GM18517 (cell line): ENCODE results near the gene ATP6V1D.
"Not testable (repeated sequence)": the region's sequence is repeated elsewhere in the genome, so short reads cannot be mapped to it uniquely, and the experiment has no call there.

Experiments
- ATAC-seq: cut with Tn5 transposase; IDR thresholded peaks from one replicate; pipeline ENCODE4 v1.9.1; 2021; ENCODE audit warnings: mild to moderate bottlenecking, moderate library complexity; ENCODE audit not compliant: unreplicated experiment

The ATP6V1D gene

DNA sequence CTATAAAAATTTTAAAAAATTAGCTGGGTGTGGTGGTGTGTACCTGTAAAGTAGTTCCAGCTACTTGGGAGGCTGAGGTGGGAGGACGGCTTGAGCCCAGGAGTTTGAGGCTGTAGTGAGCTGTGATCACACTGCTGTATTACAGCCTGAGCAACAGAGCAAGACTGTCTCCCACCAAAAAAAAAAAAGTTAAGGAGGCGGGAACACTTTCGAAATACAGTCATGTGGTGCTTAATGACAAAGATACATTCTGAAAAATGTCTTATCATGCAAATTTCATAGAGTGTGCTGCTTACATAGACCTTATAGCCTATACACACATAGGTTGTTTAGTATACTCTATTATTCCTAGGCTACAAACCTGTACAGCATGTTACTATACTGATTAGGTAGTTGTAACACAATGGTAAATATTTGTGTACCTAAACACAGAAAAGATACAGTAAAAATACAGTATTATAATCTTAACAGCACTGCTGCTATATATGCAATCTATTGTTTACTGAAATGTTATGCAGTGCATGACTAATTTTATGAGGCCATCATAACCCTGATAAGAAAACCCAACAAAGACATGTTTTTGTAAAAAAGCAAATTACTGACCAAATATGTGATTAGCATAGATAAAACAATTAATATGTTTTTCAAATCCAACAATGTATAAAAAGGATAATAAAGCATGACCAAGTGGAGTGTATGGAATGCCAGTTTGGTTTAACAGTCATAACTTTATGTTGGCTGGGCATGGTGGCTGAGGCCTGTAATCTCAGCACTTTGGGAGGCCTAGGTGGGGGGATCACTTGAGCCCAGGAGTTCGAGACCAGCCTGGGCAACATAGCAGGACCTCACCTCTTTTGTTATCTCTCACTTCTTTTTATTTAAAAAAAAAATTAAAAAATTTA, 11.9 kb upstream of the ATP6V1D start:
- ATAC-seq, result no peak

GRCh38 chr14:67370830-67371229, 11.2 kb upstream of the ATP6V1D start:
- no peak for ATAC-seq

DNA sequence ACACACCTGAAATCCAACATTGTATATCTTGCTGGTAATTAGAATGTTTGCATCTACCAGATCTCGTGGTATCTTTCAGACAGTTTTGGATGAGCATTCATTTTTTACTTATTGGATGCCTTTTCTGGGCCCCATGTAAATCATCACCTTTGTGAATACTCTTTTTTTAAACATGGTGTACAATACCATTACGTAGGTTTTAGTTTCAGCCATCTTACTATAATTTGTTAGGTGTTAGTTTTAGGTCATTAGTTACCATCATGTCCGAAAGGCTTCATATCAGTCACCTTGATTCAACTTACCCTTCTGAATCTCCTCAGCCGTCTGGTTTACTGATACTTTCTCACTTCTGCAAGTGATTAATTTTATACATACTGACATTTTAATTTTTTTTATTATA, 5.9 kb upstream of the ATP6V1D start:
- ATAC-seq, result no peak

DNA sequence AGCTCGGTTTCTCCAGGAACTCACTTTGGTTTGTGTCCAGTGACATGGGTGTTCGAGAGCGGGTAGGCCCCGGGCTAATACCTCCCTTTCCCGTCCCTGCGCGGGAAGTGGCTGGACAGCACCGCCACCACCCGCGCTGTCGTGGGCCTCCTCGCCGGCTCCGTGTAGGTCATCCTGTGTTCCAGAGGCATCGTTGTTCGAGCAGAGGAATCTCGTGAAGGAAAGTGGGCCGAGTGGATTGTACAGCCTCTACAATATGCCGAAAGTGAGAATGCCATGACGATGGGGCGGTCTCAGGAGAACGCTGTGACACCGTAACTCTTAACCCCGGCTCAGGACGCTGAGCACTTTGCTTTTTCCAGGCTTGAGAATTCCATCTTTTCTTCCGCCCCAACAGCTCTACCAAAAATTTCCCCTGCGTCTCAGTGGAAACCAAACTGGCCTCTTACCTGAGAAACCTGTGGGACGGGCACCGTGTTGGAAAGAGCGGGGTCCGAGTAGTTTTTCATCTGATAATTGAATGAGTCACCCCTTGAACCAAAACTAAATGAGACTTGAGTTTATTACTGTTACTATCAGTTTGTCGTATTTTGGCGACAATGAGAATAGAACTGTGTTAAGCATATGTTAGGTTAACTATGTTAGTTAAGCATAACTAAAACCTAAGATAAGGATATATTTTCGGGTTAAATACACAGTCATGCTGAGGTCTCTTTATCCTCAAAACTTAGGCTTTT, 1.0 kb upstream of the ATP6V1D start:
- ATAC-seq, result peak; percentile 28

GRCh38 chr14:67358924-67359774, 455 bp downstream of the ATP6V1D start:
- no peak for ATAC-seq

DNA sequence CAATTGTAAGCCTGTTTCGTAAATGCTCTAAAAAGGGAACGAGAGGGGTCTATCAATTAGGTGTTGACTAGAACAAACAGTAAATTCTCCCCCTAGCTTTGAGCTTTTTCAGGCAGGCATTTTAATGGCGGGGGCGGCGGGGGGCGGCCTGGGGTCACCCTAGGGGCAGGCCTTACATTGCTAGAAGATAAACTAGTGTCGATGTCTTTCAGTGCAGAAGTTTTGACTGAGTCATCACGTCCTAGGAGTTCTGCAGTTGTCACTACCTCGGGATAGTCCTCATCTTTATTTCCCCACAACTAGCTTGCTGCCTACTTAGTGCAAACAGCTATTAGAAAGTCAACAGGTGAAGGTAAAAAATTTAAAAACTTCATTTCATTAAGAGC, 1.6 kb downstream of the ATP6V1D start:
- no peak for ATAC-seq

DNA sequence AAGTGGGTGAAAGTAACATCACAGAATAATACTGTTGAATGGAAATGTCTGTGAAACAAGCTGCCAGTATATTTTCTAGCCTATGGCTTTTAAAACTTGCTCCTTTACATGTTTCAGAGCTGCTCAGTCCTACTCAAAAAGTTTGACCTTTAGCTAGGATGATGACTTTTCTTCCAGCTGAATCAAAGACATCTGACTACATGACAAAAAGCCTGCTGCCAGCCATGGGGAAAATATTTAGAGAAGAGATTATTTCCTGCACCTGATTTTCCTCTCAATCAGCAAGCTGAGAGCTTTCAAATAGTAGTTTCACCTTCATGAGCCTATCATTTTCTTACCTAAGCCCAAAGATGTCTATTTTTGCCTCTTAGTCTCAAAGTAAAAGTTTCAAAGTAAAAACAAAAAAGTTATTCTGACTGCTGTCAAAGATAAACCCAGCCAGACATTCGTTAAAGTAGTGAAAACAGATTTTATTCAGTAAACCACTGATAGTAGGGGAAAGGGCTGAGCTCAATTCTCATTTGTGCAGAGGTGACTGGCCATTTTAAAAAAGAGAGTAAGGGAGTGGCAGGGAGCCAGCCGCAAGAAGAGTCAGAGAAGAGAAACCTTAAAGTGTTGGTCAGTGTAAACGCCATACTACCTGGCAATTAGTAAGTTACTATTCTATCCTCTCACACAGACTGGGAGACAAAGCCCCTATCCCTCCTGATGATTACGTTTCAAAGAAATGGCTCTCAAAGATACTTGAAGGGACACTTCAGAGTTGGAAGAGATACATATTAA, 2.2 kb downstream of the ATP6V1D start:
- ATAC-seq, result no peak

GRCh38 chr14:67352055-67352454, 7.5 kb downstream of the ATP6V1D start:
- ATAC-seq, result no peak

GRCh38 chr14:67345583-67345982, 14.0 kb downstream of the ATP6V1D start:
- ATAC-seq, result no peak

GRCh38 chr14:67343601-67344230, 15.9 kb downstream of the ATP6V1D start:
- no peak for ATAC-seq

DNA sequence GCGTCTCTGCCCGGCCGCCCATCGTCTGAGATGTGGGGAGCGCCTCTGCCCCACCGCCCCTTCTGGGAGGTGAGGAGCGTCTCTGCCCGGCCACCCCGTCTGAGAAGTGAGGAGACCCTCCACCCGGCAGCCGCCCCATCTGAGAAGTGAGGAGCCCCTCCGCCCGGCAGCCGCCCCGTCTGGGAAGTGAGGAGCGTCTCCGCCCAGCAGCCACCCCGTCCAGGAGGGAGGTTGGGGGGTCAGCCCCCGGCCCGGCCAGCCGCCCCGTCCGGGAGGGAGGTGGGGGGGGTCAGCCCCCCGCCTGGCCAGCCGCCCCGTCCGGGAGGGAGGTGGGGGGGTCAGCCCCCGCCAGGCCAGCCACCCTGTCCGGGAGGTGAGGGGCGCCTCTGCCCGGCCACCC, 18.4 kb downstream of the ATP6V1D start:
- ATAC-seq, result not testable (repeated sequence)

GRCh38 chr14:67335781-67336180, 23.8 kb downstream of the ATP6V1D start:
- ATAC-seq, result no peak

DNA sequence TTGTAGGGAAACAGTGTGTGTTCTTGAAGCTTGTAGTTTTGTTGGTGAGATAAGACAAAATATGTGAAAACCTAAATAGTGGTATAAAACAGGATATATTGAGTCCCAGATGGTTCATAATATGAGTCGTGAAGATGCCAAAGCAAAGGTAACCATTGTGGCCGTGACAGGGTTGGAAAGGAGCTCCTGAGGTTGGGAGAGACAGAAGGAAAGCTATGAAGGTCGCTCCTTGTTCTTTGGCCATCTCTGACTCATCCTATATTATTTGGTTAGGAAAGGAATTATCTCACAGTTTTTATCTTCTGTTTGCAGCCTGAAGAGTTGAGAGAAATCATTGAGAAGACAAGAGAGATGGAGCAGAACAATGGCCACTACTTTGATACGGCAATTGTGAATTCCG, 27.1 kb downstream of the ATP6V1D start:
- ATAC-seq, result no peak

DNA sequence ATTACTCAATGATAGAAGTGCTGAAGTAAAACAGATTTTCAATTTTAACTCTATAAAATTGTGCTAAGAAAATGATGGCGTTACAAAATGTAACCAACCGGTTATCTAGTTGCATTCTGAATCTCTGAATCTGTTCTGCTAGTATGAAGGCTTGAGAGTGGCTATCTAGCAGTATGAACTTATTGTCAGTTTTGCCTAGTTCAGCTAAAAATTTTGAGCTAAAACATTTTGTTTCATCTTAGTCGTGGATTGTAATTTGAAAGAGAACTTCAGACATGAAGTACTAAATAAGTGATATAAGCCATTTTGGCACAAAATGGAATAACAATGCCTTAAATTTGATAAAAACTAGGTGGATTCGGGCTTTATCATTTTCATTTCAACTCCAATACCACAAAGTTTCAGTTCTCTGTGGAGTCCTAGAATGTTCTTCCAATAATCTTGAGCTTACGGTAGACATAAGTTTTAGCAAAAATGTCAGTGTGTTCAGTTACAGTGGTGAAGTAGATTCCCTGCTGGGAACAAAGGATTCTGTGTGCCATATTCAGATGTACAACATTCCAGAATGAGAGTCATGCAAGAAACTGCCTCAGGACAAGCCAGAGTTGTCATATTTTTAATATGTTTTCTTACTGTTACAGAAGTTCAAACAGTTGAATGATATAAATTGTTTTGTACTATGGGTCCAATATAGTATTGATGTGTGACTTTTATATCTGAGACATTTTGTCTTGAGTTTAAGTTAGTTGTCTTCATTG, 28.1 kb downstream of the ATP6V1D start:
- ATAC-seq, result no peak

DNA sequence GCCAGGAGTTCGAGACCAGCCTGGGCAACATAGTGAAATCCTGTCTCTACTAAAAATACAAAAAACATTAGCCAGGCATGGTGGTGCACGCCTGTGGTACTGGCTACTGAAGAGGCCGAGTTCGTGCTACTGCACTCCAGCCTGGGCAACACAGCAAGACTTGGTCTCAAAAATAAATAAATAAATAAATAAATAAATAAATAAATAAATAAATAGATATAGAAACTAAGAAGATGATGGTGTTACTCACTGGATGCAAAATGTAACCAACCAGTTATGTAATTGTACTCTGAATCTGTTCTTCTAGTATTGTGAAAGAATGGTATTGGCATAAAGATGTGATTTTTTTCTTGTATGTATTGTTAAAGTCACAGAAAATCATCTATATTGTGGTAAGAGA, 29.9 kb downstream of the ATP6V1D start:
- ATAC-seq, result not testable (repeated sequence)

DNA sequence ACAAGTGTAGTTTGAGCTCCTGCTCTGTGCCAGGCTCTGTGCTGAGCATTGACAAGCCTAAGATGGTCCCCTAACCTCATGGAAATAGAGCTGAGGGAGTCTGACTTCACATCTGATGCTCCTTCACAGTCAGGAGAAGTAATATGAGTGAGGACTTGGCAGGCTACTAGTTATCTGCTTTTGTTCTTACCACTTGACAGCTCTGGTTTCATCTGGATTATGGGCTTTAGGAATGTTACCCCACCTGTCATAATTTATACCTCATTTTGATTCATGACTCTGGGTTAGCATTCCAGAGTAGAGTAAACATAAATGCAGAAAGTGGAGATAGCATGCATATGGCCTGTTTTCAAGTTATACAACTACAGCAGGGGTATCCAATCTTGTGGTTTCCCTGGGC, 40.5 kb downstream of the ATP6V1D start:
- no peak for ATAC-seq

DNA sequence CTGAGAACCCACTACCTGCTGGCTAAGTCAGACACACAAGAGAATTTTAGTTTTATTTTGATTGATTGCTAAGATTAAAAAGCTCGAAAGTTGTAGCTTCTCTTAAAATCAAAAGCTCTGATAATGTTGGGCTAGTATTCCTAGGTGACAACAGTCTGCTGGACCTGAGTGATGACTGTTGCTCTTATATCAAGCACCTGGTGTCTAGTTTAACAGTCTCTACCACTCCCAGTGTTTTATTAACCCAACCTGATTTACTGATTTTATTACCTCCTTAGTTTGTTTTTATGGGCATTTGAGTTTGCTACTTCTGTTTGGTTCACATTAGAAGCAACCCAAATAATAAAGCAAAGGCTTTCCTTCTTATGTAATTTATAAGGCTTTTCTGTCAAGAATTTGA, 41.8 kb downstream of the ATP6V1D start:
- ATAC-seq, result no peak

- ATAC-seq, result no peak
These were observed 46.5 kb downstream of the ATP6V1D start for GRCh38 chr14:67313153-67313552.

GRCh38 chr14:67311868-67312267, 47.7 kb downstream of the ATP6V1D start:
- ATAC-seq, result no peak
